Testis (tissue), 2 donors: ENCODE measurements around the gene SHB.

ENCODE experiments used
- CTCF ChIP-seq, 3 experiments: fragments of 450-650 bp in 2 of 3; fragments of 200-600 bp in 1 of 3; sonication (generic) in 1 of 3; IDR thresholded peaks; one replicate each; pipeline ENCODE4 v1.5.1; 2016 to 2019; ENCODE audit warnings: antibody characterized with exemption in 3 of 3, mild to moderate bottlenecking in 2 of 3, moderate library complexity in 1 of 3
- POLR2A ChIP-seq: fragments of 450-650 bp; IDR thresholded peaks from one replicate; pipeline ENCODE4 v1.6.1; 2017; ENCODE audit warnings: antibody characterized with exemption, mild to moderate bottlenecking, moderate library complexity

GRCh38 chr9:38027714-38028113 lies 41.3 kb downstream of the SHB start:
- TF ChIP-seq CTCF (IDR thresholded peaks at IDR 0.05) (no peak), POLR2A (no peak)
